ENCODE results near the gene PAQR8.

DNA sequence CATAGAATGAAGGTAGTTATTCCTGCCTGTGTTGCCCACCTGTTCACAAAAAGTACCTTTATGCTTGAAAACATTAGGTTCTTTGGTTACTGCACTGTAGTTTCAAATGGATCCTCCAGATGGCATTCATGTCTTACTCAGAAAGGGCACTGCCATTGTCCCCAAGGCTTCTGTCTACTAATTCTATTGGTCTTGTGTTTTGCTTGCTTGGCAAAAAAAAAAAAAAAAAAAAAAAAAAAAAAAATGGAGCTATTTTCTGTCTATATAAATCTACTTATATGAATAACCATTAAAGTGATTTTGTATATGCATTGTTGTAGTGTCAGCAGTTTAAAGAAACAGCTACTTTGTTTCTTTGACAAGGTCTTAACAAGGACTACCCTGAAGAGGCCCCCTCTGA is 45.5 kb downstream of the PAQR8 start:
- TF ChIP-seq, protein P1, sequence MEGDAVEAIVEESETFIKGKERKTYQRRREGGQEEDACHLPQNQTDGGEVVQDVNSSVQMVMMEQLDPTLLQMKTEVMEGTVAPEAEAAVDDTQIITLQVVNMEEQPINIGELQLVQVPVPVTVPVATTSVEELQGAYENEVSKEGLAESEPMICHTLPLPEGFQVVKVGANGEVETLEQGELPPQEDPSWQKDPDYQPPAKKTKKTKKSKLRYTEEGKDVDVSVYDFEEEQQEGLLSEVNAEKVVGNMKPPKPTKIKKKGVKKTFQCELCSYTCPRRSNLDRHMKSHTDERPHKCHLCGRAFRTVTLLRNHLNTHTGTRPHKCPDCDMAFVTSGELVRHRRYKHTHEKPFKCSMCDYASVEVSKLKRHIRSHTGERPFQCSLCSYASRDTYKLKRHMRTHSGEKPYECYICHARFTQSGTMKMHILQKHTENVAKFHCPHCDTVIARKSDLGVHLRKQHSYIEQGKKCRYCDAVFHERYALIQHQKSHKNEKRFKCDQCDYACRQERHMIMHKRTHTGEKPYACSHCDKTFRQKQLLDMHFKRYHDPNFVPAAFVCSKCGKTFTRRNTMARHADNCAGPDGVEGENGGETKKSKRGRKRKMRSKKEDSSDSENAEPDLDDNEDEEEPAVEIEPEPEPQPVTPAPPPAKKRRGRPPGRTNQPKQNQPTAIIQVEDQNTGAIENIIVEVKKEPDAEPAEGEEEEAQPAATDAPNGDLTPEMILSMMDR (IDR thresholded peaks at IDR 0.05): peak in 1 of 7 experiments; percentile 23
- TF ChIP-seq EP300 (IDR thresholded peaks at IDR 0.05) (no peak), POLR2A (IDR thresholded peaks at IDR 0.05) (no peak)
